Transverse colon (tissue), 4 donors: ENCODE measurements around the gene TOPORS. TPM values are rescaled to one million over a fixed set of nuclear protein-coding genes. Genes with fewer than 3 reads are reported as not detected.

Experiments used
- DNase-seq: peaks from one replicate; pipeline ENCODE4 v3.0.0-alpha.2; 2019
- H3K27ac ChIP-seq, 4 donors: fragments of 200-600 bp; sonication (generic); 2 replicates each; pipeline ENCODE4 v1.5.1; 2016 to 2018; ENCODE audit warnings: inconsistent platforms in 4 of 4
- H3K27me3 ChIP-seq: fragments of 200-600 bp; sonication (generic); 2 replicates; pipeline ENCODE4 v1.5.1; 2017; ENCODE audit warnings: inconsistent platforms
- H3K36me3 ChIP-seq, 4 donors: fragments of 200-600 bp; sonication (generic); 2 replicates each; pipeline ENCODE4 v1.5.1; 2017 to 2019; ENCODE audit warnings: inconsistent platforms in 4 of 4
- H3K4me1 ChIP-seq, 4 donors: fragments of 200-600 bp; sonication (generic); 2 replicates each; pipeline ENCODE4 v1.5.1; 2017 to 2020; ENCODE audit warnings: inconsistent platforms in 4 of 4
- H3K4me3 ChIP-seq, 4 donors: fragments of 200-600 bp; sonication (generic); 1 replicate in 1 of 4; 2 replicates in 3 of 4; pipeline versions ENCODE4 v1.5.1 to v1.6.1; 2017 to 2019; ENCODE audit warnings: inconsistent platforms in 4 of 4
- H3K9me3 ChIP-seq, 2 donors: fragments of 200-600 bp; sonication (generic); 2 replicates each; pipeline ENCODE4 v1.5.1; 2017 to 2019; ENCODE audit warnings: inconsistent platforms in 2 of 2
- EP300 ChIP-seq: sonication (generic); formaldehyde crosslinking; IDR thresholded peaks from one replicate; pipeline ENCODE4 v1.6.1; 2017; ENCODE audit warnings: antibody characterized with exemption, low read depth
- POLR2A ChIP-seq: fragments of 450-650 bp; IDR thresholded peaks from one replicate; pipeline ENCODE4 v1.6.1; 2016; ENCODE audit warnings: antibody characterized with exemption, mild to moderate bottlenecking, moderate library complexity
- POLR2AphosphoS5 ChIP-seq, 3 donors: sonication (generic); formaldehyde crosslinking; IDR thresholded peaks; one replicate each; pipeline ENCODE4 v1.6.1; 2016; ENCODE audit warnings: antibody characterized with exemption in 3 of 3
- WGBS, 2 donors: methylation state at CpG; one replicate each; pipeline ENCODE4 v1.1.5; 2018; ENCODE audit warnings: low coverage in 1 of 2; 5-methylcytosine and 5-hydroxymethylcytosine counted together
- in situ Hi-C, 4 donors: fragments of 200-750 bp; cut with MboI; loops; one replicate each; pipeline versions ENCODE4 v1.15.0 to v1.15.1; 2017; ENCODE audit warnings: low sequenced_read_pairs in 3 of 4, low pct_ligation_motif_present in 1 of 4, low pct_unique_long_range_greater_than_20kb in 1 of 4
- intact Hi-C: fragments of 100-400 bp; cut with DNase I; formaldehyde crosslinking; loops from one replicate; pipeline ENCODE4 v1.15.1; 2023; ENCODE audit warnings: low total_unique reads
- total RNA-seq, 4 donors: library from RNA; depleted of rRNA; stranded (reverse); fragments of >200 nt; gene quantifications; one replicate each; pipeline ENCODE4 v1.1.0, GENCODE V29; 2016
- TF ChIP-seq, protein P1 (sequence below), 5 experiments: fragments of 200-600 bp in 3 of 5; fragments of 450-650 bp in 2 of 5; sonication (generic) in 3 of 5; IDR thresholded peaks; 1 replicate in 2 of 5; 2 replicates in 3 of 5; pipeline ENCODE4 v1.5.1; 2016 to 2017; ENCODE audit warnings: antibody characterized with exemption in 5 of 5, inconsistent platforms in 3 of 5, mild to moderate bottlenecking in 2 of 5, moderate library complexity in 1 of 5

Gene TOPORS
- total RNA-seq, 4 donors from 2014 or later = 14.5 to 26.5 (median 18.4) TPM

- H3K4me3 ChIP-seq = no peak overlapping the region
- H3K4me1 ChIP-seq = no peaks in the 10 kb centered on the region
- H3K27me3 ChIP-seq = no peaks in the 10 kb centered on the region
- DNase-seq = no peak
- H3K9me3 ChIP-seq = no peaks in the 10 kb centered on the region
- H3K36me3 ChIP-seq = peaks cover 0 to 19% (median 3%) of the 10 kb centered on the region in 4 donors
- in situ Hi-C loops = no loop called here
- no peak overlapping the region for H3K27ac ChIP-seq
- TF ChIP-seq POLR2A = no peak
- no peak for TF ChIP-seq POLR2AphosphoS5 (IDR thresholded peaks at IDR 0.05)
- 93 to 94% methylated on average over 3 to 4 of the region's 4 CpGs for WGBS, 2 donors
- intact Hi-C loops = no loop called here
These were observed 9.3 kb downstream of the TOPORS start for GRCh38 chr9:32543047-32543446.

DNA sequence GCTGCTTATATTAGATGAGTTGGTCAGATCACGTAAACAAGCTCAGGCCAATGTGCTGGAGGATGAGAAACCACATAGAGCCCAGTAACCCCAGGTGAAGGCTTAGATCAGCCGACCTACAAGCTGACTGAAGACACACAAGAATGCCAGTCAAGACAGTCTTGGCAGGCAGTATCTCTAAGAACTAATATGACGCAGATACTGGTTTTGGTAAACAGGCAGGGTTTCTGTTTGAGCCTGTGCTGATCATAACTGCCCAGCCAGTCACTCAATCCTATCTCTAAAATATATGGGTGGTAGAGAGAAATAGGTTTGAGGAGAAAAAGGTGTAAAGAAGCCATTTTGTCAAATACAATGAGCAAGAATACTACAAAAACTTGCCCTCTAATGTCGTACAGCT lies 18.6 kb downstream of the TOPORS start:
- in situ Hi-C loops = no loop called here
- Histone ChIP-seq H3K27ac (no peak overlapping the region), H3K36me3 (no peaks in the 10 kb centered on the region), H3K4me3 (no peak overlapping the region), H3K9me3 (no peaks in the 10 kb centered on the region), H3K27me3 (no peaks in the 10 kb centered on the region), H3K4me1 (no peaks in the 10 kb centered on the region)
- 88 to 94% methylated on average over 4 of the region's 4 CpGs for WGBS, 2 donors
- intact Hi-C loops = no loop called here
- TF ChIP-seq POLR2AphosphoS5 (IDR thresholded peaks at IDR 0.05) (no peak), EP300 (no peak), POLR2A (no peak)
- TF ChIP-seq, protein P1, sequence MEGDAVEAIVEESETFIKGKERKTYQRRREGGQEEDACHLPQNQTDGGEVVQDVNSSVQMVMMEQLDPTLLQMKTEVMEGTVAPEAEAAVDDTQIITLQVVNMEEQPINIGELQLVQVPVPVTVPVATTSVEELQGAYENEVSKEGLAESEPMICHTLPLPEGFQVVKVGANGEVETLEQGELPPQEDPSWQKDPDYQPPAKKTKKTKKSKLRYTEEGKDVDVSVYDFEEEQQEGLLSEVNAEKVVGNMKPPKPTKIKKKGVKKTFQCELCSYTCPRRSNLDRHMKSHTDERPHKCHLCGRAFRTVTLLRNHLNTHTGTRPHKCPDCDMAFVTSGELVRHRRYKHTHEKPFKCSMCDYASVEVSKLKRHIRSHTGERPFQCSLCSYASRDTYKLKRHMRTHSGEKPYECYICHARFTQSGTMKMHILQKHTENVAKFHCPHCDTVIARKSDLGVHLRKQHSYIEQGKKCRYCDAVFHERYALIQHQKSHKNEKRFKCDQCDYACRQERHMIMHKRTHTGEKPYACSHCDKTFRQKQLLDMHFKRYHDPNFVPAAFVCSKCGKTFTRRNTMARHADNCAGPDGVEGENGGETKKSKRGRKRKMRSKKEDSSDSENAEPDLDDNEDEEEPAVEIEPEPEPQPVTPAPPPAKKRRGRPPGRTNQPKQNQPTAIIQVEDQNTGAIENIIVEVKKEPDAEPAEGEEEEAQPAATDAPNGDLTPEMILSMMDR (IDR thresholded peaks at IDR 0.05) = no peak
- no peak for DNase-seq

- no peak overlapping the region for H3K4me3 ChIP-seq
- no peaks in the 10 kb centered on the region for H3K9me3 ChIP-seq
- WGBS, 2 donors = 92 to 96% methylated on average over 6 of the region's 6 CpGs
- H3K27ac ChIP-seq = no peak overlapping the region
- TF ChIP-seq POLR2AphosphoS5 (IDR thresholded peaks at IDR 0.05) (no peak), EP300 (no peak), POLR2A (no peak)
- TF ChIP-seq, protein P1 (IDR thresholded peaks at IDR 0.05) = no peak
- no peaks in the 10 kb centered on the region for H3K4me1 ChIP-seq
- no peak for DNase-seq
- H3K27me3 ChIP-seq = no peaks in the 10 kb centered on the region
- H3K36me3 ChIP-seq = no peaks in the 10 kb centered on the region
- in situ Hi-C loops (no loop called here), intact Hi-C loops (no loop called here)
These were observed 19.1 kb downstream of the TOPORS start for GRCh38 chr9:32533336-32533735.

- peak overlapping the region; percentile 90 to 92 (median 90) for H3K27ac ChIP-seq
- TF ChIP-seq, protein P1 (IDR thresholded peaks at IDR 0.05) = no peak
- no peak for TF ChIP-seq POLR2A
- intact Hi-C loops = no loop called here
- H3K4me3 ChIP-seq = peak overlapping the region; percentile 41 to 77 (median 61)
- H3K36me3 ChIP-seq = no peaks in the 10 kb centered on the region
- no peak for DNase-seq
- WGBS, 2 donors = 8 to 11% methylated on average over 2 of the region's 2 CpGs
- H3K27me3 ChIP-seq = no peaks in the 10 kb centered on the region
- H3K4me1 ChIP-seq = peaks cover 0 to 32% (median 17%) of the 10 kb centered on the region in 4 donors
- in situ Hi-C loops = no loop called here
- no peaks in the 10 kb centered on the region for H3K9me3 ChIP-seq
These were observed 25.7 kb downstream of the TOPORS start for GRCh38 chr9:32526707-32527048.

DNA sequence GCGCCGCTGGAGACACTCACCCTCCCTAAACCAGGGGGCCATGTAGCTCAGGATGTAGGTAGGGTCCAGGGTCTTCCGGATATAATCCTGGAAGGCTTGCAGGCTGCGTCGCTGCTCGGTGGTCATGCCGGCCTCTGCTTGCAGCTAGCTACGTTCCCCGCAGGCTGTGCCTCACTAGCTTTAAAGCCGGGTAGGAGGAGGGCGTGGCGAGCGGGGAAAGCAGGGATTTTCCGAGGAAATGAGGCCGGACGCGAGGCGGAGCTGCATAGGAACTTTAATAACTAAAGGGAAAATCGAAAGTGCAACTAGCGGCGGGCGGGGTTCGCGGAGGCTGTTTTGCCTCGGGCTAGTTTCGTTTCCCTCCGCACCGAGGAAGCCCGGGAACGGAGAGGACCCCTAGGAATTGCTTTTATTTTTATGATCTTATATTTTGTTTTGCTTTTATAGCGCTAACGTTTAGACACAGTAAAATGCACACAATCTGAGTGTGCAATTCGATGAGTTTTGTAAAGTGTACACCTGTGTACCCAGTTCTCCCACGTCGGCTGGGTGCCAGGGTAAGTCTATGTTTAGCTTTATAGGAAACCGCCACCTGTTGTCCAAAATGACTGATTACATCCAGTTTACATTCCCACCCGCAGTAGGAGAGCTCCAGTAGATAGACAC lies 26.2 kb downstream of the TOPORS start, which contains the start of gene RIGI:
RIGI (minus strand) TSS at position 156 of the 666 bp plus-strand sequence; CDS start at position 126, 30 bp downstream.
- Histone ChIP-seq H3K36me3 (no peaks in the 10 kb centered on the region), H3K4me3 (peak within 1 kb of the TSS; percentile 41 to 77 (median 61)), H3K9me3 (no peaks in the 10 kb centered on the region), H3K27me3 (no peaks in the 10 kb centered on the region), H3K4me1 (peaks cover 0 to 32% (median 17%) of the 10 kb centered on the region in 4 donors), H3K27ac (peak within 1 kb of the TSS; percentile 90 to 92 (median 90))
- DNase-seq = peak; percentile 94
- intact Hi-C loops = no loop called here
- in situ Hi-C loops = no loop called here
- TF ChIP-seq, protein P1 (IDR thresholded peaks at IDR 0.05) = peak; percentile 35 to 76 (median 54)
- TF ChIP-seq EP300 (no peak), POLR2AphosphoS5 (IDR thresholded peaks at IDR 0.05) (peak; percentile 78 to 88 (median 83))
- WGBS, 2 donors = 0 to 1% methylated on average over 17 to 37 of the region's 37 CpGs
